ENCODE measurements around the gene MBP.

The MBP gene

GRCh38 chr18:76975577-76976110 lies 156.9 kb downstream of the MBP start:
- H3K9ac ChIP-seq (ENCODE audit: low read length): no peak overlapping the region
- no peak overlapping the region for H3K23ac ChIP-seq (ENCODE audit: low read length)
- H2AK5ac ChIP-seq (ENCODE audit: low read length): no peak overlapping the region
- H3K4ac ChIP-seq (ENCODE audit: low read depth, low read length): no peak overlapping the region
- H3K18ac ChIP-seq (ENCODE audit: low read length): no peak overlapping the region
- no peak overlapping the region for H3K27ac ChIP-seq (ENCODE audit: low read depth, low read length)
- no peak overlapping the region for H3K56ac ChIP-seq (ENCODE audit: low read length)
- H3K79me1 ChIP-seq (ENCODE audit: low read length): no peaks in the 10 kb centered on the region
- no peaks in the 10 kb centered on the region for H3K27me3 ChIP-seq (ENCODE audit: insufficient read depth, low read length, poor library complexity)
- H4K8ac ChIP-seq (ENCODE audit: low read depth, low read length): no peak overlapping the region
- no peak for DNase-seq
- no peak overlapping the region for H4K5ac ChIP-seq (ENCODE audit: low read length)
- H3K4me3 ChIP-seq (ENCODE audit: low read length): no peak overlapping the region
- H3K4me1 ChIP-seq (ENCODE audit: control insufficient read depth, low read depth, low read length): no peaks in the 10 kb centered on the region
- no peaks in the 10 kb centered on the region for H3K79me2 ChIP-seq (ENCODE audit: control insufficient read depth, insufficient read depth, low read length)
- no peak overlapping the region for H2BK15ac ChIP-seq (replicated peaks; ENCODE audit: low read depth)
- H2BK5ac ChIP-seq (ENCODE audit: low read length): no peak overlapping the region
- no peaks in the 10 kb centered on the region for H3K36me3 ChIP-seq (ENCODE audit: control insufficient read depth, insufficient read depth, low read length)
- no CpG with 5 or more reads among the region's 14 CpGs for whole genome bisulfite sequencing (ENCODE audit: extremely low coverage, insufficient coverage, low lambda C conversion rate)
- H3K4me2 ChIP-seq (ENCODE audit: low read length): no peak overlapping the region
- no peak overlapping the region for H2BK120ac ChIP-seq (ENCODE audit: low read depth, low read length)

GRCh38 chr18:76974386-76974785 lies 158.2 kb downstream of the MBP start:
- H3K23ac ChIP-seq (ENCODE audit: low read length): no peak overlapping the region
- no peaks in the 10 kb centered on the region for H3K79me1 ChIP-seq (ENCODE audit: low read length)
- no peak overlapping the region for H3K27ac ChIP-seq (ENCODE audit: low read depth, low read length)
- H3K79me2 ChIP-seq (ENCODE audit: control insufficient read depth, insufficient read depth, low read length): no peaks in the 10 kb centered on the region
- no peak overlapping the region for H2BK120ac ChIP-seq (ENCODE audit: low read depth, low read length)
- no peak overlapping the region for H4K8ac ChIP-seq (ENCODE audit: low read depth, low read length)
- H3K18ac ChIP-seq (ENCODE audit: low read length): no peak overlapping the region
- no peak overlapping the region for H3K4me2 ChIP-seq (ENCODE audit: low read length)
- no peak for DNase-seq
- no peak overlapping the region for H4K5ac ChIP-seq (ENCODE audit: low read length)
- no peak overlapping the region for H3K4ac ChIP-seq (ENCODE audit: low read depth, low read length)
- H2BK5ac ChIP-seq (ENCODE audit: low read length): no peak overlapping the region
- no peak overlapping the region for H2AK5ac ChIP-seq (ENCODE audit: low read length)
- no peak overlapping the region for H3K9ac ChIP-seq (ENCODE audit: low read length)
- H2BK15ac ChIP-seq (replicated peaks; ENCODE audit: low read depth): no peak overlapping the region
- no peaks in the 10 kb centered on the region for H3K36me3 ChIP-seq (ENCODE audit: control insufficient read depth, insufficient read depth, low read length)
- no peaks in the 10 kb centered on the region for H3K27me3 ChIP-seq (ENCODE audit: insufficient read depth, low read length, poor library complexity)
- H3K56ac ChIP-seq (ENCODE audit: low read length): no peak overlapping the region
- H3K4me1 ChIP-seq (ENCODE audit: control insufficient read depth, low read depth, low read length): no peaks in the 10 kb centered on the region
- WGBS (ENCODE audit: extremely low coverage, insufficient coverage, low lambda C conversion rate): no CpG with 5 or more reads among the region's 5 CpGs
- H3K4me3 ChIP-seq (ENCODE audit: low read length): no peak overlapping the region

- no peaks in the 10 kb centered on the region for H3K79me1 ChIP-seq (ENCODE audit: low read length)
- H3K4me2 ChIP-seq (ENCODE audit: low read length): no peak overlapping the region
- no peak overlapping the region for H3K56ac ChIP-seq (ENCODE audit: low read length)
- no peak overlapping the region for H3K23ac ChIP-seq (ENCODE audit: low read length)
- no peak overlapping the region for H3K4ac ChIP-seq (ENCODE audit: low read depth, low read length)
- no peak overlapping the region for H2AK5ac ChIP-seq (ENCODE audit: low read length)
- no peak overlapping the region for H4K8ac ChIP-seq (ENCODE audit: low read depth, low read length)
- H3K4me1 ChIP-seq (ENCODE audit: control insufficient read depth, low read depth, low read length): no peaks in the 10 kb centered on the region
- H2BK120ac ChIP-seq (ENCODE audit: low read depth, low read length): no peak overlapping the region
- H3K4me3 ChIP-seq (ENCODE audit: low read length): no peak overlapping the region
- no peaks in the 10 kb centered on the region for H3K36me3 ChIP-seq (ENCODE audit: control insufficient read depth, insufficient read depth, low read length)
- no peak overlapping the region for H4K5ac ChIP-seq (ENCODE audit: low read length)
- H2BK15ac ChIP-seq (replicated peaks; ENCODE audit: low read depth): no peak overlapping the region
- H2BK5ac ChIP-seq (ENCODE audit: low read length): no peak overlapping the region
- H3K27ac ChIP-seq (ENCODE audit: low read depth, low read length): no peak overlapping the region
- WGBS (ENCODE audit: extremely low coverage, insufficient coverage, low lambda C conversion rate): no CpG with 5 or more reads among the region's 20 CpGs
- H3K9ac ChIP-seq (ENCODE audit: low read length): no peak overlapping the region
- no peak for DNase-seq
- H3K18ac ChIP-seq (ENCODE audit: low read length): no peak overlapping the region
- H3K79me2 ChIP-seq (ENCODE audit: control insufficient read depth, insufficient read depth, low read length): no peaks in the 10 kb centered on the region
- no peaks in the 10 kb centered on the region for H3K27me3 ChIP-seq (ENCODE audit: insufficient read depth, low read length, poor library complexity)
Measured at GRCh38 chr18:76973520-76974266, 158.9 kb downstream of the MBP start.

GRCh38 chr18:76972846-76973519 lies 159.6 kb downstream of the MBP start:
- WGBS (ENCODE audit: extremely low coverage, insufficient coverage, low lambda C conversion rate): no CpG with 5 or more reads among the region's 13 CpGs
- Histone ChIP-seq H3K27ac (ENCODE audit: low read depth, low read length) (no peak overlapping the region), H3K9ac (ENCODE audit: low read length) (no peak overlapping the region), H3K4me3 (ENCODE audit: low read length) (no peak overlapping the region), H3K4me2 (ENCODE audit: low read length) (no peak overlapping the region), H3K79me2 (ENCODE audit: control insufficient read depth, insufficient read depth, low read length) (no peaks in the 10 kb centered on the region), H3K79me1 (ENCODE audit: low read length) (no peaks in the 10 kb centered on the region), H2AK5ac (ENCODE audit: low read length) (no peak overlapping the region), H3K23ac (ENCODE audit: low read length) (no peak overlapping the region), H4K5ac (ENCODE audit: low read length) (no peak overlapping the region), H3K56ac (ENCODE audit: low read length) (no peak overlapping the region), H3K4me1 (ENCODE audit: control insufficient read depth, low read depth, low read length) (no peaks in the 10 kb centered on the region), H3K18ac (ENCODE audit: low read length) (no peak overlapping the region), H2BK5ac (ENCODE audit: low read length) (no peak overlapping the region), H2BK15ac (replicated peaks; ENCODE audit: low read depth) (no peak overlapping the region), H3K27me3 (ENCODE audit: insufficient read depth, low read length, poor library complexity) (no peaks in the 10 kb centered on the region), H3K36me3 (ENCODE audit: control insufficient read depth, insufficient read depth, low read length) (no peaks in the 10 kb centered on the region), H2BK120ac (ENCODE audit: low read depth, low read length) (no peak overlapping the region), H4K8ac (ENCODE audit: low read depth, low read length) (no peak overlapping the region), H3K4ac (ENCODE audit: low read depth, low read length) (no peak overlapping the region)
- DNase-seq: no peak

GRCh38 chr18:76972241-76972640 lies 160.3 kb downstream of the MBP start:
- H3K18ac ChIP-seq (ENCODE audit: low read length): no peak overlapping the region
- no peak overlapping the region for H2BK5ac ChIP-seq (ENCODE audit: low read length)
- no peak overlapping the region for H3K4me2 ChIP-seq (ENCODE audit: low read length)
- no CpG with 5 or more reads among the region's 6 CpGs for WGBS (ENCODE audit: extremely low coverage, insufficient coverage, low lambda C conversion rate)
- no peak overlapping the region for H3K23ac ChIP-seq (ENCODE audit: low read length)
- H3K4me3 ChIP-seq (ENCODE audit: low read length): no peak overlapping the region
- no peak overlapping the region for H3K56ac ChIP-seq (ENCODE audit: low read length)
- no peak overlapping the region for H4K8ac ChIP-seq (ENCODE audit: low read depth, low read length)
- no peak overlapping the region for H2AK5ac ChIP-seq (ENCODE audit: low read length)
- H3K27ac ChIP-seq (ENCODE audit: low read depth, low read length): no peak overlapping the region
- H3K79me1 ChIP-seq (ENCODE audit: low read length): peaks cover 1% of the 10 kb centered on the region
- DNase-seq: no peak
- H2BK15ac ChIP-seq (replicated peaks; ENCODE audit: low read depth): no peak overlapping the region
- no peaks in the 10 kb centered on the region for H3K36me3 ChIP-seq (ENCODE audit: control insufficient read depth, insufficient read depth, low read length)
- H3K79me2 ChIP-seq (ENCODE audit: control insufficient read depth, insufficient read depth, low read length): peaks cover 1% of the 10 kb centered on the region
- H3K4me1 ChIP-seq (ENCODE audit: control insufficient read depth, low read depth, low read length): no peaks in the 10 kb centered on the region
- H2BK120ac ChIP-seq (ENCODE audit: low read depth, low read length): no peak overlapping the region
- no peak overlapping the region for H3K9ac ChIP-seq (ENCODE audit: low read length)
- no peaks in the 10 kb centered on the region for H3K27me3 ChIP-seq (ENCODE audit: insufficient read depth, low read length, poor library complexity)
- no peak overlapping the region for H4K5ac ChIP-seq (ENCODE audit: low read length)
- H3K4ac ChIP-seq (ENCODE audit: low read depth, low read length): no peak overlapping the region

All from mesendoderm (in vitro differentiated cells).